OCI-LY7 (cell line): ENCODE data around the gene SCFD2. TPM values are rescaled to one million over a fixed set of nuclear protein-coding genes. Genes with fewer than 3 reads are reported as not detected.

ENCODE experiments used
- BruUV-seq: library from RNA; stranded (reverse); fragments of 400-500 nt; replicated peaks from 2 replicates; lab custom pipeline; 2021; lab: Mats Ljungman, UMichigan
- CTCF ChIA-PET: fragments of 300-600 bp; sonication (Branson Sonifier 250); formaldehyde crosslinking; loops from one replicate; lab custom pipeline; 2022; ENCODE audit warnings: antibody characterized with exemption; ENCODE audit not compliant: unreplicated experiment; lab: Charles Lee
- POLR2A ChIA-PET: fragments of 300-600 bp; sonication (Branson Sonifier 250); formaldehyde crosslinking; loops from one replicate; lab custom pipeline; 2022; ENCODE audit warnings: antibody characterized with exemption; lab: Charles Lee
- DNase-seq: peaks from one replicate; pipeline ENCODE4 v3.0.0-alpha.2; 2015; ENCODE audit warnings: low spot score
- H2AFZ ChIP-seq: fragments of 200-600 bp; sonication (generic), shearing (Covaris generic); 2 replicates; pipeline ENCODE4 v1.6.1; 2014; ENCODE audit warnings: mild to moderate bottlenecking, antibody characterized with exemption, low read length, moderate library complexity
- H3K27ac ChIP-seq: fragments of 200-600 bp; sonication (generic); 2 replicates; pipeline ENCODE4 v1.5.1; 2014; ENCODE audit warnings: mixed run types, low read depth, mild to moderate bottlenecking, moderate library complexity, low read length, inconsistent platforms; ENCODE audit not compliant: poor library complexity, severe bottlenecking
- H3K36me3 ChIP-seq: fragments of 200-600 bp; sonication (generic); 2 replicates; pipeline ENCODE4 v1.6.1; 2014; ENCODE audit warnings: mild to moderate bottlenecking, antibody characterized with exemption, low read length, moderate library complexity, mixed read lengths; ENCODE audit not compliant: insufficient read depth
- H3K4me1 ChIP-seq: fragments of 200-600 bp; sonication (generic); 2 replicates; pipeline ENCODE4 v1.5.1; 2014; ENCODE audit warnings: mild to moderate bottlenecking, low read length; ENCODE audit not compliant: insufficient read depth, poor library complexity, severe bottlenecking
- H3K4me2 ChIP-seq: fragments of 200-600 bp; sonication (generic); 2 replicates; pipeline ENCODE4 v1.6.1; 2014; ENCODE audit warnings: mild to moderate bottlenecking, low read length
- H3K4me3 ChIP-seq: fragments of 200-600 bp; sonication (generic); 2 replicates; pipeline ENCODE4 v1.5.1; 2014; ENCODE audit warnings: mild to moderate bottlenecking, low read depth, low read length; ENCODE audit not compliant: poor library complexity, severe bottlenecking
- H3K79me2 ChIP-seq: fragments of 200-600 bp; sonication (generic); 2 replicates; pipeline ENCODE4 v1.6.1; 2016; ENCODE audit warnings: low read depth, mild to moderate bottlenecking, low read length, moderate library complexity, mixed read lengths; ENCODE audit not compliant: insufficient read depth
- H3K9me2 ChIP-seq: fragments of 200-600 bp; sonication (generic); 2 replicates; pipeline ENCODE4 v1.6.1; 2016; ENCODE audit warnings: mild to moderate bottlenecking, low read length, mixed read lengths; ENCODE audit not compliant: insufficient read depth
- H3K9me3 ChIP-seq: fragments of 200-600 bp; sonication (generic); 2 replicates; pipeline ENCODE4 v1.6.1; 2014; ENCODE audit warnings: mild to moderate bottlenecking, mixed run types, low read length, mixed read lengths
- H4K20me1 ChIP-seq: fragments of 200-600 bp; sonication (generic); 2 replicates; pipeline ENCODE4 v1.6.1; 2014; ENCODE audit warnings: mild to moderate bottlenecking, antibody characterized with exemption, low read length, moderate library complexity, mixed read lengths; ENCODE audit not compliant: insufficient read depth
- CTCF ChIP-seq: fragments of 200-600 bp; sonication (generic); conservative IDR thresholded peaks from 2 replicates; pipeline ENCODE4 v1.5.1; 2014; ENCODE audit warnings: mild to moderate bottlenecking, antibody characterized with exemption, low read length, moderate library complexity, mixed read lengths
- EZH2phosphoT487 ChIP-seq: fragments of 200-600 bp; sonication (generic); IDR thresholded peaks from 2 replicates; pipeline ENCODE4 v1.6.1; 2018; ENCODE audit warnings: low read depth, borderline replicate concordance, mild to moderate bottlenecking, mixed run types, antibody characterized with exemption, low read length, moderate library complexity, mixed read lengths
- intact Hi-C: fragments of 100-400 bp; cut with micrococcal nuclease; formaldehyde crosslinking; loops from one replicate; pipeline ENCODE4 v1.10.0; 2022; ENCODE audit not compliant: unreplicated experiment
- total RNA-seq, 2 experiments: library from RNA; depleted of rRNA in 1 of 2; stranded (reverse); fragments of >200 nt in 1 of 2; shearing (Covaris generic) in 1 of 2; gene quantifications; 2 replicates each; pipeline ENCODE4 v1.2.3, GENCODE V29; 2014 to 2022

SCFD2 gene
- total RNA-seq, 2 experiments from 2014 or later, result 27.2 to 52.0 TPM

GRCh38 chr4:52867163-52867562, 498.7 kb downstream of the SCFD2 start:
- BruUV-seq, result no TSS peak
- TF ChIP-seq CTCF, result no peak
- no peak for TF ChIP-seq EZH2phosphoT487
- intact Hi-C loops, result loop anchor here (10.0 kb wide), 1 partner anchor 492 kb away; no protein-coding TSS in a partner anchor
- ChIA-PET POLR2A (interaction anchor here (0.6 kb wide), 1 partner anchor 78 kb away, joined by 3 read pairs; no protein-coding TSS in a partner anchor), CTCF (no interaction called here)
- no peaks in the 10 kb centered on the region for H3K79me2 ChIP-seq
- no peak overlapping the region for H3K4me2 ChIP-seq
- no peak for DNase-seq
- H3K36me3 ChIP-seq, result no peaks in the 10 kb centered on the region
- no peaks in the 10 kb centered on the region for H3K4me1 ChIP-seq
- H3K9me2 ChIP-seq, result no peaks in the 10 kb centered on the region
- H2AFZ ChIP-seq, result no peak overlapping the region
- H4K20me1 ChIP-seq, result no peaks in the 10 kb centered on the region
- no peaks in the 10 kb centered on the region for H3K9me3 ChIP-seq
- H3K27ac ChIP-seq, result no peak overlapping the region
- no peak overlapping the region for H3K4me3 ChIP-seq

DNA sequence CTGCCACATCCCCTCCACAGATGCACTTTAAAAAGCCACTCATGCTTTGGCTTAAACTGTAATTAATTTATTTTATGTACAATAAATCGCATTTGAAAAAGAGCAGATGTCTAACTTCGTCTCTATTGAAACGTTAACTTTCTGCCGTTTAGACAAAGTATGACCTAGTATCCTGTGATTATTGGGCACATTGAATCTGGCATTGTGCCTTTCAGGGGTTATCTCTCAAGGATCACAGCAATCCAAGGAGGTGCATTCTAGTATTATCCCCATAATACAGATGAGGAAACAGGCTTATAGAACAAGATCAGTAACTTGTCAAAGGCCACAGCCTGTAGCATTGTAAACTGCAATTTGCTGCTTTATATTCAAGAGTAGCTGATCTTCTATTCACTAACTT, 499.1 kb downstream of the SCFD2 start:
- no peak for DNase-seq
- Histone ChIP-seq H3K9me2 (no peaks in the 10 kb centered on the region), H3K4me2 (no peak overlapping the region), H2AFZ (no peak overlapping the region), H3K79me2 (no peaks in the 10 kb centered on the region), H3K27ac (no peak overlapping the region), H3K36me3 (no peaks in the 10 kb centered on the region), H3K4me1 (no peaks in the 10 kb centered on the region), H4K20me1 (no peaks in the 10 kb centered on the region), H3K9me3 (no peaks in the 10 kb centered on the region), H3K4me3 (no peak overlapping the region)
- no TSS peak for BruUV-seq
- POLR2A ChIA-PET, result interaction anchor here (0.6 kb wide), 1 partner anchor 78 kb away, joined by 3 read pairs; no protein-coding TSS in a partner anchor
- CTCF ChIA-PET, result no interaction called here
- intact Hi-C loops, result loop anchor here (10.0 kb wide), 1 partner anchor 492 kb away; no protein-coding TSS in a partner anchor
- no peak for TF ChIP-seq EZH2phosphoT487
- no peak for TF ChIP-seq CTCF

- TF ChIP-seq EZH2phosphoT487 (no peak), CTCF (no peak)
- H3K4me1 ChIP-seq, result no peaks in the 10 kb centered on the region
- no peak overlapping the region for H3K27ac ChIP-seq
- H3K79me2 ChIP-seq, result no peaks in the 10 kb centered on the region
- H3K4me3 ChIP-seq, result no peak overlapping the region
- no peaks in the 10 kb centered on the region for H3K9me3 ChIP-seq
- H3K9me2 ChIP-seq, result no peaks in the 10 kb centered on the region
- ChIA-PET POLR2A (interaction anchor here (0.5 to 1.5 kb wide), 2 partner anchors 38 to 163 kb away, joined by 3 to 5 read pairs; no protein-coding TSS in a partner anchor), CTCF (no interaction called here)
- H3K36me3 ChIP-seq, result no peaks in the 10 kb centered on the region
- no peak overlapping the region for H3K4me2 ChIP-seq
- no peak overlapping the region for H2AFZ ChIP-seq
- DNase-seq, result no peak
- H4K20me1 ChIP-seq, result no peaks in the 10 kb centered on the region
- no TSS peak for BruUV-seq
- intact Hi-C loops, result loop anchor here (10.0 kb wide), 1 partner anchor 490 kb away; no protein-coding TSS in a partner anchor
Observed at GRCh38 chr4:52865300-52865699, 500.6 kb downstream of the SCFD2 start.
